GM10248 (cell line): ENCODE results near the gene SOX5.
"Not testable (repeated sequence)": the region's sequence is repeated elsewhere in the genome, so short reads cannot be mapped to it uniquely, and the experiment has no call there.

Source experiments
- CTCF ChIA-PET: fragments of 300-600 bp; sonication (Branson Sonifier 250); formaldehyde crosslinking; extraction: SDS; loops from one replicate; lab custom pipeline; 2021; ENCODE audit warnings: antibody characterized with exemption; lab: Yijun Ruan, JAX
- POLR2A ChIA-PET: fragments of 350-650 bp; sonication (Branson Sonifier 250); formaldehyde crosslinking; extraction: SDS; loops from one replicate; lab custom pipeline; 2020; ENCODE audit warnings: antibody characterized with exemption; lab: Yijun Ruan, JAX
- DNase-seq: peaks from one replicate; pipeline ENCODE4 v3.0.0; 2012; ENCODE audit errors: extremely low spot score
- CTCF ChIP-seq: IDR thresholded peaks from 2 replicates; pipeline ENCODE4 v1.5.1; 2012; ENCODE audit warnings: mild to moderate bottlenecking, low read depth; ENCODE audit errors: extremely low read depth, missing control alignments, control extremely low read depth

The SOX5 gene

GRCh38 chr12:23533265-23533664 lies 416.2 kb downstream of the SOX5 start:
- no peak for TF ChIP-seq CTCF
- DNase-seq: no peak
- ChIA-PET CTCF (interaction anchor here (0.8 to 1.9 kb wide), 2 partner anchors 9 to 11 kb away, joined by 3 to 6 read pairs; no protein-coding TSS in a partner anchor), POLR2A (no interaction called here)

GRCh38 chr12:23528316-23528715 lies 421.2 kb downstream of the SOX5 start:
- ChIA-PET POLR2A (no interaction called here), CTCF (no interaction called here)
- DNase-seq: no peak
- no peak for TF ChIP-seq CTCF

- POLR2A ChIA-PET: no interaction called here
- TF ChIP-seq CTCF: no peak
- DNase-seq: no peak
- CTCF ChIA-PET: interaction anchor here (1.4 to 1.6 kb wide), 3 partner anchors 10 to 33 kb away, joined by 4 to 7 read pairs (median 5); no protein-coding TSS in a partner anchor
Measured at GRCh38 chr12:23525450-23526072, 423.9 kb downstream of the SOX5 start.

- no peak for TF ChIP-seq CTCF
- ChIA-PET POLR2A (no interaction called here), CTCF (interaction anchor here (1.7 kb wide), 1 partner anchor 10 kb away, joined by 6 read pairs; no protein-coding TSS in a partner anchor)
- DNase-seq: no peak
Measured at GRCh38 chr12:23523339-23523738, 426.1 kb downstream of the SOX5 start.

- CTCF ChIA-PET, DNase-seq, POLR2A ChIA-PET: not testable (repeated sequence)
Measured at GRCh38 chr12:23519444-23519843, 430.0 kb downstream of the SOX5 start.

GRCh38 chr12:23515785-23516184 lies 433.7 kb downstream of the SOX5 start:
- CTCF ChIA-PET, POLR2A ChIA-PET, DNase-seq: not testable (repeated sequence)

GRCh38 chr12:23510484-23510883 lies 439.0 kb downstream of the SOX5 start:
- ChIA-PET POLR2A (no interaction called here), CTCF (no interaction called here)

GRCh38 chr12:23509832-23510231 lies 439.6 kb downstream of the SOX5 start:
- CTCF ChIA-PET, DNase-seq: not testable (repeated sequence)

More at GRCh38 chr12:23510484-23510883, 439.0 kb downstream of the SOX5 start:
- DNase-seq: no peak
- no peak for TF ChIP-seq CTCF

GRCh38 chr12:23507785-23508184 lies 441.7 kb downstream of the SOX5 start:
- POLR2A ChIA-PET, CTCF ChIA-PET, DNase-seq: not testable (repeated sequence)

More at GRCh38 chr12:23509832-23510231, 439.6 kb downstream of the SOX5 start:
- POLR2A ChIA-PET: not testable (repeated sequence)

- CTCF ChIA-PET, DNase-seq, POLR2A ChIA-PET: not testable (repeated sequence)
Measured at GRCh38 chr12:23505736-23506135, 443.7 kb downstream of the SOX5 start.
